ENCODE measurements around the gene ZXDC. TPM values are rescaled to one million over a fixed set of nuclear protein-coding genes. Genes with fewer than 3 reads are reported as not detected.

ZXDC gene
- total RNA-seq, 1 donor from 2014 or later = 29.4 TPM

Other genes starting within 250 kb of the ZXDC start
- 0.08 and 0.22 TPM in 2 replicates for gene KLF15, start 118.5 kb downstream of the ZXDC start, total RNA-seq
- gene CFAP100, start 81.0 kb downstream of the ZXDC start, total RNA-seq = not detected in 2 replicates
- gene UROC1, start 41.9 kb upstream of the ZXDC start, total RNA-seq = not detected in 2 replicates
- gene CHST13, start 48.3 kb upstream of the ZXDC start, total RNA-seq = not detected in 2 replicates
- not detected in 2 replicates for gene C3orf22, start 83.0 kb upstream of the ZXDC start, total RNA-seq
- gene TXNRD3, start 179.2 kb upstream of the ZXDC start, total RNA-seq = 0.78 and 1.4 TPM in 2 replicates
- gene CHCHD6, start 228.3 kb upstream of the ZXDC start, total RNA-seq = 15.7 and 17.5 TPM in 2 replicates

Measured in activated T-helper 1 cell treated with anti-CD3 and anti-CD28 coated beads, Interleukin-12 subunit alpha, Interleukin-12 subunit beta, Interleukin-2, Interleukin-4 antibody, amounts not matched to agents 30 ng/mL and 10 ng/mL and 1 ng/mL, durations not matched to agents 14 hours and 24 hours and 36 hours (primary cell).